Epithelial cell of esophagus (primary cell): ENCODE measurements around the gene ASXL2.

ENCODE experiments used
- DNase-seq: peaks from one replicate; pipeline ENCODE4 v3.0.0; 2010; ENCODE audit warnings: low read depth
- H3K4me3 ChIP-seq: 2 replicates; pipeline ENCODE4 v1.5.1; 2011; ENCODE audit warnings: mild to moderate bottlenecking, low read length, control low read depth
- CTCF ChIP-seq: IDR thresholded peaks from 2 replicates; pipeline ENCODE4 v1.5.1; 2011; ENCODE audit warnings: low read depth, mild to moderate bottlenecking, low read length, control low read depth, inconsistent platforms; ENCODE audit not compliant: insufficient read depth; ENCODE audit errors: missing control alignments

ASXL2 gene

DNA sequence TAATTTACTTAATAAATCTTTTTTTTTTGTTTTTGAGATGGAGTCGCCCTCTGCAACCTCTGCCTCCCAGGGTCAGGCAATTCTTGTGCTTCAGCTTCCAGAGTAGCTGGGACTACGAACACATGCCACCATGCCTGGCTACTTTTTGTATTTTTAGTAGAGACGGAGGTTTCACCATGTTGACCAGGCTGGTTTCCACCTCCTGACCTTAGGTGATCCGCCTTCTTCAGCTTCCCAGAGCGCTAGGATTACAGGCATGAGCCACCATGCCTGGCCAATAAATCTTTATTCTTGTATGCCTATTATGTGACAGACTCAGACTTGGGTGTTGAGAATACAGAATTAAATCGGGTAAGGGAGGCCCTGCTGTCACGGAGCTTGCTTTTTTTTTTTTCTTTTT, 16.7 kb upstream of the ASXL2 start:
- no peak for DNase-seq
- no peak overlapping the region for H3K4me3 ChIP-seq
- no peak for TF ChIP-seq CTCF

DNA sequence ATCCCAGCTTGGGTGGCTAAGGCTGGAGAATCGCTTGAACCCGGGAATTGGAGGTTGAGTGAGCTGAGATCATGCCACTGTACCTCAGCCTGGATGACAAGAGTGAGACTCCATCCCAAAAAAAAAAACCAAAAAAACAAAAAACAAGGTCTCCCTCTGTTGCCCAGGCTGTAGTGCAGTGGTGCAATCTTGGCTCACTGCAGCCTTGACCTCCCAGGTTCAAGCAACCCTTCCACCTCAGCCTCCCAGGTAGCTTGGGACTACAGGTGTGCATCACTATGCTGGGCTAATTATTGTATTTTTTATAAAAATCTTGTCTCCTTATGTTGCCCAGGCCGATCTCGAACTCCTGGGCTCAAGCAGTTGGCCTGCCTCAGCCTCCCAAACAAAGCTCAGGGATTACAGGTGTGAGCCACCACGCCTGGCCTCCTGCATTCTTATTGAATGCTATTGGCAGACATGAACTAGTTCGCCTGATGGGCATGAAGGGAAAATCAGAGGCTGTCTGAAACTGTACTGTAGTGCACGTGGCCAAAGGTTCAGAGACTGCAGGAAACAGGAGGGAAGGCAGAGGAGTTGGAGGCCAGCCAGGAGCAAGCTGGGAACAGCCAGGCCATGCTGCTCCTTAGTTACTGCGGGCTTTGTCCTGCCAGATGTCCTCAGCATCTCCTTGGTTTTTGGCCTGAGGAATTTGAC, 16.0 kb upstream of the ASXL2 start:
- TF ChIP-seq CTCF, result no peak
- no peak overlapping the region for H3K4me3 ChIP-seq
- no peak for DNase-seq

GRCh38 chr2:25891672-25892071, 13.4 kb upstream of the ASXL2 start:
- no peak for TF ChIP-seq CTCF
- no peak for DNase-seq
- H3K4me3 ChIP-seq, result no peak overlapping the region

DNA sequence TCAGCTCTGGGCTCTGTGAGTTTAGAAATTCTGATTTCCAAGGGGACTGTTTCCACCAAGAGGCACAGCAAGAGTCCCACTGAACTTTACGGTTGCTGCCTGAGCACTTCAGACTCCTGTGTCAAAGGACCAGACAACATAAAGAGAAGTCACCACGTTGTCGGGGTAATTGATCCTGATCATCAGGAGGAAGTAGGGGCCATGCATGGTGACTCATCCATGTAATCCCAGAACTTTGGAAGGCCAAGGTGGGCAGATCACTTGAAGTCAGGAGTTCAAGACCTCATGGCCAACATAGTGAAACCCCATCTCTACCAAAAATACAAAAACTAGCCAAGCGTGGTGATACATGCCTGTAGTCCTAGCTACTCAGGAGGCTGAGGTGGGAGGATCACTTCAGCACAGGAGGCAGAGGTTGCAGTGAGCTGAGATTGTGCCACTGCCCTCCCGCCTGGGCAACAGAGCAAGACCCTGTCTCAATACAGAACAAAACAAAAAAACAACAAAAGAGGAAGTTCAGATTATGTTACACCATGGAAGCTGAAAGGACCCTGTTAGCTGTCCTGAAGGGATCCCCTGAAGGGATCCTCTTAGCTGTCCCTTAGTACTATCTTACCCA, 9.4 kb upstream of the ASXL2 start:
- no peak for DNase-seq
- TF ChIP-seq CTCF, result no peak
- no peak overlapping the region for H3K4me3 ChIP-seq

GRCh38 chr2:25885933-25886332, 7.6 kb upstream of the ASXL2 start:
- TF ChIP-seq CTCF, result no peak
- DNase-seq, result peak; percentile 84
- H3K4me3 ChIP-seq, result no peak overlapping the region

- no peak overlapping the region for H3K4me3 ChIP-seq
- TF ChIP-seq CTCF, result no peak
These were observed 3.5 kb upstream of the ASXL2 start for GRCh38 chr2:25881764-25882163.

DNA sequence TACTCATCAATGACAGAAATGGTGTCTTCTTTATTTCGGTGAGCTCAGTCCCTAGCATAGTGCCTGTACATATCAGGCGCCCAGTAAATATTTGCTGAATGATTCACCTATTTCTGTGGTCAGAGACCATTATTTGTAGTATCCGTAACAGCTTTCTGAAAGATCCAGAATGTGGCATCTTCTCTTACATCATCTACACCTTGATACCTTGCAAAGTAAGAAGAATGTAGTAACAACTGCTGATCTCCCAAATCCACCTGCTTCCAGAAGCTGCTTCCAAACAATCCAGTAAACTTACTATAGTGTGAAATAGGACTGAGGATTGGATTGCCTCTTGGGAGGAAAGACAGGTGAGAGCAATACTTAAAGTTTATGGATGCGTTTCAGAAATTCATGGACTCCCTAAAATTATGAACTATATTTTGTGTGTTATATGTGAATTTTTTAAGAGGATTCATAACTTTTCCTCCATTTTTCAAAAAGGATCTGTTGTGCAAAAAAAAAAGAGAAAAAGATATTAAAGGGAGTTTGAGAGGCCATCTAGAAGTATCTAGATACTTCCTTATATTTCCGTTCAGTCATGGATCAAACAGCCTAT, 945 bp upstream of the ASXL2 start:
- H3K4me3 ChIP-seq, result peak overlapping the region; percentile 53
- DNase-seq, result peak; percentile 83
- TF ChIP-seq CTCF, result no peak

More at GRCh38 chr2:25881764-25882163, 3.5 kb upstream of the ASXL2 start:
- DNase-seq, result no peak
